Measurements from ENCODE around the gene CFAP20. TPM values are rescaled to one million over a fixed set of nuclear protein-coding genes. Genes with fewer than 3 reads are reported as not detected.

Gene CFAP20
- polyA plus RNA-seq, 3 donors: 13.3 to 39.5 (median 31.5) TPM

DNA sequence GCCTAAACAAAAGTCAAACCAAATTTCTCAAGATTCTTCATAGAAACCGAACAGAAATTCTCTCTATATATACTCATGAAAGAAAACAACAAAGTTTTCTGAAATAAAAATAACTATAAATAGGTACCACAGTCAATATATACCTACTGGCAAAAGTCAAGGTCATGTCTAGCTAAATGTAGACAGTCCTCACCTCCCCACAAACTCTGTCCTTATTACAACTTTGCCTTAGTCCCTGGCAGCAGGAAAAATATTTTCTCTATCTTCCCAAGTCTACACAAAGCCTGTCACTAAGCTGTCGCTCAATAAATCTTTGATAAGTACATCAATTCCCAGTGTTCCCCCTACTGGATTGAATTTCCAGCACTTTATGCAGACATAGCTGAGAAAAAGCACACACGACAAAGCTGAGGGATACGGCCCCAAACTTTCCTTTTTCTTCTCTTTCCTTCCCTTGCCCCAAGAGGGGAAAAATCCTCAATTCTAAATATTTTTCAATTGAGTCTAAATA is 2.7 kb downstream of the CFAP20 start:
- H3K27ac ChIP-seq (ENCODE audit: low read depth, low read length): no peak overlapping the region
- 22 to 51% (median 44%) methylated on average over 4 of the region's 4 CpGs for WGBS, 3 donors

DNA sequence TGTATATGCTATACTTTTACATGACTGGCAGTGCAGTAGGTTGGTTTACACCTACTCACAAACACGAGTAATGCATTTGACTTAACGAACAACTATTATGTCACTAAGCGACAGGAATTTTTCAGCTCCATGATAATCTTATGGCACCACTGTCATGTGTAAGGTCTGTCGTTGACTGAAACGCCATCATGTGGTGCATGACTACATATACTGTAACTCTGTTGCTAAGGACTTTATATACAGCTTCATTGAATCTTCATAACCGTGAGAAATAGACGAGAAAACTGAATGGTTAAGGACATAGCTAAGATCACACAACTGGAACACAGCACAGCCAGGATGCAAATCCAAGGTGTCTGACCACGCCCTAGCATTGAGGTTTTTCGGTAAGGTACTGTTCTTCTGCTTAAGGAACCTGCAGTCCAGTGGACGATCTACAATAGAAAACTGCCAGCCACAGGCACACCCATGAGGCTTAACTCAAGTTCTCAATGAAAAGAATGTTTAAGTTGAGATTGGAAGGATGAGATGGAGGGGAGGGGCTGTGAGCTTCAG is 3.3 kb downstream of the CFAP20 start:
- peak overlapping the region; percentile 46 for H3K27ac ChIP-seq (ENCODE audit: low read depth, low read length)
- WGBS, 3 donors: 47 to 74% (median 60%) methylated on average over 10 of the region's 10 CpGs

DNA sequence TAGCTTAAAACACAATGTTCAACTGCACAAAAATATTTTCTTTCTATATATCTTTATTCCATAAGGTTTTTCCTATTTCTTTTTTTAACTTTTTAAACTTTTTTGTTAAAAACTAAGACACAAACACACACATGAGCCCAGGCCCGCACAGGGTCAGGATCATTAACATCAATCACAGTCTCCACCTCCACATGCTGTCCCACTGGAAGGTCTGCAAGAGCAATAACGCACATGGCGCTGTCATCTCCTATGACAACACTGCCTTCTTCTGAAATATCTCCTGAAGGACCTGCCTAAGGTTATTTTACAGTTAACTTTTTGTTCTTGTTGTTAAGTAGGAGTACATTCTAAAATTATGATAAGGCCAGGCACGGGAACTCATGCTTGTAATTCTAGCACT is 4.1 kb downstream of the CFAP20 start:
- 68 to 76% (median 74%) methylated on average over 4 of the region's 4 CpGs for WGBS, 3 donors
- H3K27ac ChIP-seq (ENCODE audit: low read depth, low read length): no peak overlapping the region

DNA sequence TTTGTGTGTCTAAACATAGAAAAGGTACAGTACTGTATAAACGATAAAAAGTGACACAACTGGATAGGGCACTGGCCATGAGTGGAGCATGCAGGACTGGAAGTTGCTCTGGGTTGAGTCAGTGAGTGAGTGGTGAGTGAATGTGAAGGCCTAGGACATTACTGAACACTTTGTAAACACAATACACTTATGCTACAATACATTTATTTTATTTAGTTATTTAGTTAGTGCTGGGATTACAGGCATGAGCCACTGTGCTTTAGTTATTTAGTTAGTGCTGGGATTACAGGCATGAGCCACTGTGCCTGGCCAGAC is 4.6 kb downstream of the CFAP20 start:
- 9 to 54% (median 34%) methylated on average over 1 of the region's 1 CpG for WGBS, 3 donors
- no peak overlapping the region for H3K27ac ChIP-seq (ENCODE audit: low read depth, low read length)

DNA sequence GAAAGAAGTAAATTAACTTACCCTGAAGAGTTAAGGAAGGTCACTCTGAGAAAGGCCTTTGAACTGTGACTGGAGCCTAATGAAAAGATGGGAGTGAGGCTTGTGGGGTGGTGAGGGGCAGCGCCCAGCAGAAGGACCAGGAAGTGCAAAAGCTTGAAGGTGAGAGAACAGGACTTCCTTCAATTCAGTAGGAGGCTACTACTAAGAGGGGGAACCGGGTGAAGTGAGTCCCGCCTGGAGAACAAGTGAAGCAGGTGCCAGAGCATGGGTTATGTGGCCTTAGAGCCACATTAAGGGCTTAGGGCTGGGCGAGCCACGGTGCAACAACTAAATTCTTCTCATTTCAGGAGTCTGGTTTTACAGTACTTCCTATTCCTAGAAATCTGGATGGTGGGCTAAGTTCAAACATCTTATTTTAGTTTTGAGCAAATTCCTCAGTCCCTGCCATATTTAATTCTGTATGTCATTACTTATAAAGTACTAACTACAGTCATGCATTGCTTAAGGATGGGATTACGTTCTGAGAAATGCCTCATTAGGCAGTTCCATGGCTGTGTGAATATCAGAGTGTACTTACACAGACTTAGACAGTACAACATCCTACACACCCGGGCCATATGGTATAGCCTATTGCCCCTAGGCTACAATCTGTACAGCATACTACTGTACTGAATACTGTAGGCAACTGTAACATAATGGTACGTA is 5.1 kb downstream of the CFAP20 start:
- WGBS, 3 donors: 50 to 56% (median 55%) methylated on average over 8 of the region's 8 CpGs
- no peak overlapping the region for H3K27ac ChIP-seq (ENCODE audit: low read depth, low read length)

DNA sequence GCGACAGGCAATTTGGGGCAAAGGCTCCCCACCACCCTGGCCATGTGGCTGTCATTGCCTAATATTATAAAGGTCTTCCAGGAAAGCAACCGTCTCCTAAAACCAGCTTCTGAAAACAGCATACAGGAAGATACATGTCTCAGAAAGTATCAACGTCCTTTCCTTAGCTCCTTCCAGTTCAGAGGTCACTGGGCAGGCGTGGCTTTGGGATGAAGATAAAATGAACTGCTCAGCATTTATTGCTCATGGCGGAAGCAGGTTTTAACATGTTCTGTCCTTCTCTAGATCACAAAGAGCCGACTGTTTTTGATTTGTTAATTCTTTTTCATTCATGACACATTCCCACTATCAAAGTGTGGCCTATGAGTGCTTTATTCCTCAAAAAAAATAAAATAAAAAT is 8.0 kb downstream of the CFAP20 start:
- 41 to 55% (median 50%) methylated on average over 6 of the region's 6 CpGs for WGBS, 3 donors
- no peak overlapping the region for H3K27ac ChIP-seq (ENCODE audit: low read depth, low read length)

DNA sequence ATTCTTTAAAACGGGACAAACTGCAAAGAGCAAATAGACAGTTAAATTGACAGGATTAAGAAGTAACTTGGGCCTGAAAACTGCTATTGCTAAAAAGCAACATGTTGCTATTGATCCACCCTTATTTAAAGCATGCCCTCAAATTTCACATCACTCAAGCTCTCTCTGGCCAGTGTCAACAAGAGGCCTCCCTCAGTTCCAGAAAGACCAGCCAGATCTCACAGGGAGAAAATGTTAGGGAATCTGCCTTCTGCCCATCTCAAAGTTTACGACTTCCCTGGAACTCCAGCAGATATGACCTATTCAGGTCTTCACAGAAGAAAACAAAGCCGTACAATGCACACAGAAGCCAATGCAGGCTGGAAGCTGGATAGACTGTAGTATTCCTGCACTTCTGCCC is 8.9 kb downstream of the CFAP20 start:
- 42 to 68% (median 60%) methylated on average over 3 of the region's 3 CpGs for WGBS, 3 donors
- H3K27ac ChIP-seq (ENCODE audit: low read depth, low read length): no peak overlapping the region

DNA sequence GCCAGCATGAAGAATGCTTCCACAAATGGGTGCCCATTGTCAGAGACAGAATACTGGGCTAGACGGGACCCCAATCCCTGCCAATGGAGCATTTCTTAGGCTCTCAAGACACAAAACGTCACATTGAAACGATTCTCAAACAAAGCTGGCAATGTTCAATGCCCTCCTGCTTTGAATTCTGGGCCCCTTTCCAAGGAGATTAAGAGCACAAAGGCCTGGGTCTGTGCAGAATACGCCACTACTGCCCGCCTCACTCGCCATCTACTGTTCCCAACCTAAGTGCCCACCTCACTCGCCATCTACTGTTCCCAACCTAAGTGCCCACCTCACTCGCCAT is 9.7 kb downstream of the CFAP20 start:
- no peak overlapping the region for H3K27ac ChIP-seq (ENCODE audit: low read depth, low read length)
- WGBS, 3 donors: 33 to 77% (median 68%) methylated on average over 7 to 8 of the region's 8 CpGs

DNA sequence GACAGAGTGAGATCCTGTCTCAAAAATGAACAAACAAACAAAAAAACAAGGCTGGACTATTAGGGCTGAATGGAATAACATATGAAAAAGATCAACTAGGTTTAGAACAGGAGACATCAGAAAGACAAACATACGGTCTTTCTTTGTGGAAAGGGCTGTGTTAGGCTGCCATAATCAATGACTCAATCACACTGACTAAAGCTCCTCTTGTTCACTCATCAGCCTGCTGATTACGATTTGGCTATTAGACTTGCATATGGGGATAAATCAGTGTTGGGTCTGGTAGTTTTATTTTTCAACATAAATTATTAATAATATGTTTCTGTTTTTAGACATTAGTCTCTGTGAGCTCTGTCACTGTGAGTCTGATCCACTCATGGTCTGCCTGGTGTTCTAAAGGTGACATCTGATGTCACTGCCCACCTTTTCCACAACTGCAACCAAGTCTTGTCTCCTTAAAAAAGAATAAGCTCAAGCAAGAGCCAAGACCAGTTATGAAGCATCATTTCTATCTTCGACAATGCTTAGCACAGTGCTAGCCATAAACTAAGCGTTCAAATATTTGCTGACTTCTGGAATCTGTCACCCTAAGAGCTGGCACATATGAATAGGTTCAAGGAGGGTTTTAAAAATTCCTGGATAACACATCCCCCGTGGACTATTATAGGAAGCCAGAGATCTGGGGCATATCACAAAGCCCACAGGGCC is 10.2 kb downstream of the CFAP20 start:
- no peak overlapping the region for H3K27ac ChIP-seq (ENCODE audit: low read depth, low read length)
- 39 to 66% (median 58%) methylated on average over 5 of the region's 5 CpGs for WGBS, 3 donors

DNA sequence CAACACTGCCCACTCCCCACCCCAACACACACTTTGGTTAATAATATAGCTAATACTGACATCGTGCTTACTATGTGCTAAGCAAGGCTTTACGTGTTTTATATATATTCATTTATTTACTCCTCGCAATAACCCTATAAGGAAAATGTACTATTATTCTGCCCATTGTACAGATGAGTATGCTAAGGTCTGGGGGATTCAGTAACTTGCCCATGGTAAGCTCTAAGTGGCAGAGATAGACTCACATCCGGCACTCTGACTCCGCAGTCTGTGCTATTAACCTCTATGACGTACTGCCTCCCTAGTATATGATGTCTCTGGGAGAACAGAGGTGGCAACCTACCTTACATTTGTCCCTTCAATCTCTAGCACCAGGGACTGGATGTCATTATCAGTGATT is 12.7 kb downstream of the CFAP20 start:
- 91 to 97% (median 95%) methylated on average over 6 of the region's 6 CpGs for WGBS, 3 donors

DNA sequence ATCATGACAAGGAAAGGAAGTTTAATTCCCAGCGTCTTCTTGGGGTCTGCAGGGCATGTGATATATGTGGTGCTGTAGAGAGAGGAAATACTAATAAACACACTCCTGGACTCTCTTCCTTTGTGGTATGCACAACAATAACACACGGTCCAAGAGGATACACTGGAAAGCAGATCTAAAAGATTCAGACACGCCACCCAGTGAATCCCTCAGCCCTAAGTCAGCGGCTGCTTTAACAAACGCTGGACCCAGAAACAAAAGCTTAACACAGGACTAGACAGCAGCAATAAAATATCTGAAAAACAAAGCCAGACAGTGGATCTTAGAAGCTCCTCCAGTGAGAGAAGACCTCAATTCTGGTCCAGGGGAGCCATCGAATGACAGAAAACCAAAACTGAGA is 13.1 kb downstream of the CFAP20 start:
- no peak overlapping the region for H3K27ac ChIP-seq (ENCODE audit: low read depth, low read length)
- 64 to 78% (median 70%) methylated on average over 6 of the region's 6 CpGs for WGBS, 3 donors

More for the DNA sequence above, 12.7 kb downstream of the CFAP20 start:
- H3K27ac ChIP-seq (ENCODE audit: low read depth, low read length): no peak overlapping the region

DNA sequence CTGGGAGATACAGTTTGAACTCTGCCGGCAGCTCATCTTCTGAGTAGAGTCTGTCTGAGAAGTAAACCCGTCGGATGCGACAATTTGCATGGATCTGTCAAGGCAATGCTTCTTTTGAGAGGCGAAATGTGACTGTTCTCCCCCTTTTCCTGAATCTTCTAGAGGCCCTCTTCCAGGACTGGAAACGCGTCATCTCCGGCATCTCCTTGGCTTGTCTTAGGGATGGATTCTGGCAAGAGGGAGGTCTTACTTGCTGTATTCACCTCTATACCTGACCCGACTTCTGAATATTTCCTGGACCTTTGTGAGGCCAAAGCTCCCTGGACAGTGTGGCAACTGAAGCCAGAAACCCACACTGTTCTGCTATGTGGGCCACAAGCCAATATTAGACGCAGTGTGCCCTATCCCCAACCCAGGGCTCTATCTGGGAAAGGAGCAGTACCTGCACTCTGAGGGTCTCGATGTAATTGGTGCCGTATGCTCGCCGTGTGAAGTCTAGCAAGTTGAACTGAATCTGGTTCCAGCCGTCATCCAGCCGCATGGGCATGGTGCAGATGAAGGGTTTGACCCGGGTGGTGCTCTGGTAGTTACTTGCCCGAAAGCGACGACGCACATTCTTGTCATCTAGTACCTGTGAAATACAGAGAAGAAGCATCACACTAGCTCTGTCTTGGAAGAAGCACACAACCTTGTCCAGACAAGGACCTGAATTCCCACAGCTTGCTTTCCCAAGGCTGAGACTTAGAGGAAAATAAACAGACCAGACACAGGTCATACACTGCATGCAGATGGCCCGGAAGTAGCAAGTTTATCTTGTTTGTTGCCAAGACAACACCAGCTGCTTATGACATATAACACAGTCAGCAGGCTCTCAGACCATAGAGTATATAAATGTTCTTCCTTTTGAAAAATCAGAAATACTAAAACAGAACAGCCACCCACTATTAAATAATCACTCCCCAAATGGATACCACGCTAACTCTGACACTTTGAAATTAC is 14.1 kb downstream of the CFAP20 start:
- 77 to 85% (median 79%) methylated on average over 23 of the region's 23 CpGs for WGBS, 3 donors
- H3K27ac ChIP-seq (ENCODE audit: low read depth, low read length): no peak overlapping the region

DNA sequence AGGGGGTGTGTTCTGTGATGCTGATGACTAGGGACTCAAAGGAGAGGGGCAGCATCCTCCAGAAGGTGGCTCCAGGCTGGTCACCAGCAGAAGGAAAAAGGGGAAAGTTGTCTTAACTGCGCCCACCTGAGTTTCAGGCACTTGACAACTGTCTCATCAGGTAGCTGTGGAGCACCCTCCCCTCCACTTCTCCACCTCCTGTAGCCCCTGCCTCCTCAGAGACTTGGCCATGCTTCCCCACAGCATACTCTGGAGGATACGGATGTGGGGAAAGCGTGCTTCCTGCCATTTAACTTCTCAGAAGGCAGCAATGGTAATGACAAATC is 17.9 kb downstream of the CFAP20 start:
- 69 to 78% (median 71%) methylated on average over 3 of the region's 3 CpGs for WGBS, 3 donors
- H3K27ac ChIP-seq (ENCODE audit: low read depth, low read length): no peak overlapping the region

DNA sequence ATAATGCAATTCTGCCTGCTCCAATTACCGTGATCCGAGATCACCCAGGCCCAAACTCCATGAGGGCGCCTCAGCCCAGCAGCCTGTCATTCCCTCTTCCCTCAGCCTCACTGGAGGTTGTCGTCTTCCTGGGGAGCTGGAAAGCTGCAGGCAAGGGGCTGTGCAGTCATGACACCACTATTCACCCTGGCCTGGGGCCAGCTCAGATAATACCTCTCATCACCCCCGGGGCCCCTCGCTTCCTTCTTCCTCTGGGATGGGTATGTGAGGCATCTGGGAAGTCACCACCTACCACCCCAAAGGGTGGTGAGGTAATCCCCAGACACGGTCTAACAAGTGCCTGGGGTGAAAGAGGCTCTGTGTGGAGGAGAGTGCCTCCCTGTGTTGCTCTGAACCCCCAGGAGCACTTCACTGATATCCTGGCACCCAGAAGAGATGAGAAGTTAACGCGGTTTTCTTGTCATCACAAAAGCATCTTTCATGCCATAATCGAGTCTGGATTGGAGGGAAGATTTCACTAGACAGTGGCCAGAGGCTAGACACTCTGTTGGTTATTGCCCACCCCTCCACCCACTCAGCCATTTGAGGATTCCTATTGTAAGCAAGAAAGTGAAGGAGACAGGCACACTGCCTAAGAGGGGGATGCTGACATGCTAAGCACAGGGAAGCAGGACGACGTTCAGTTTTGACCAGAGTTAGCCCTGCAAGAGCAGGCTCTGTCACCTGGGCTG is 18.4 kb downstream of the CFAP20 start:
- no peak overlapping the region for H3K27ac ChIP-seq (ENCODE audit: low read depth, low read length)
- WGBS, 3 donors: 53 to 54% (median 53%) methylated on average over 12 of the region's 12 CpGs

DNA sequence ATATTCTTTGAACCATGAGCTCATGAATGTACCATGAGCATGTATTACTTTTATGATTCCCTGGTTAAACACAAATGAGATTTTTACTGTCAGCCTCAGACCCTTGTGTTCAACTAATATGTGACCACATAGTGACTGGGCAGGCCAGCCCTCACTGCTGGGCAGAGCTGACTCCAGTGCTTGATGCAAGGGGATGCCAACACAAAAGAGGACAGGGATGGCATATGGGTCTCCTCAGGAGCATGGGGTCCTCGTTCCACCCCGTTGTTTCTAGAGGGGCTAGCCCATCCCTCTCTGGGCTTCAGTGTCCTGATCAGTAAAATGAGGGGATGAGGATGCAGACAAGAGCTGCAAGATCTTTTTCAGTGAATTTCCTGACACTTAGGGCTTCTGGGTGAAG is 19.3 kb downstream of the CFAP20 start:
- H3K27ac ChIP-seq (ENCODE audit: low read depth, low read length): no peak overlapping the region
- WGBS, 3 donors: 75 to 89% (median 87%) methylated on average over 2 of the region's 2 CpGs

DNA sequence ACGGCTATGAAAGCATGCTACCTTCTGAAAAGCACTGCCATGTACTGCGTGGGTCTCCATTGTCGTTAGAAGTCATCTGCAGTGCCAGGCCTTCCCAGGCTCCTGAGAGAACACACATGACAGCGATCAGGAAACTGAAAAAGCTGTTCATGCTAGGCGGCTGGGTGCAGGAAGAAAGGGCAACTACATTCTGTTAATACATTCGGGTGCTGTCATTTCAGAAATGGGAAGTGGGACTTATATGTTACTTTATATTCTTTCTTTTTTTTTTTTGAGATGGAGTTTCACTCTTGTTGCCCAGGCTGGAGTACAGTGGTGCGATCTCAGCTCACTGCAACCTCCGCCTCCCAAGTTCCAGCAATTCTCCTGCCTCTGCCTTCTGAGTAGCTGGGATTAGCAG is 19.9 kb downstream of the CFAP20 start:
- H3K27ac ChIP-seq (ENCODE audit: low read depth, low read length): no peak overlapping the region
- WGBS, 3 donors: 54 to 88% (median 60%) methylated on average over 8 of the region's 8 CpGs

DNA sequence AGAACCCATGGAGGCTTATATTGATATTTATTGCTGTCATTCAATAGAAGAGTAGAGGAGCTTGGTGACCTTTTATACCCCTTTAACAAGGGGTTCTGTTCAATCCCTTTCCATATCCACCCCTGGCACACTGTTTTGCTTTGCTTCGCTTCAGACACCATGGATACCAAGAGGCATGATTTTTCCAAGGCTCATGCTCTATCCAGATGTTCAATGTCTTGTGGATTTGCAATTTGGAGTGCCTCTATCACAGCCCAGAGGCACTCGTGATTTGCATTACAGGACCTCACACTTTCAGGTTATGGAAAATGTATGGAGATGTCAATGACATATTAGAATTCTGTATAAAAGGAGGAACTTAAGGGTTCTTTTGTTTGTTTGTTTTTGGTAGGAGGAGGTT is 21.5 kb downstream of the CFAP20 start:
- 77 to 89% (median 83%) methylated on average over 2 of the region's 2 CpGs for WGBS, 3 donors
- no peak overlapping the region for H3K27ac ChIP-seq (ENCODE audit: low read depth, low read length)

DNA sequence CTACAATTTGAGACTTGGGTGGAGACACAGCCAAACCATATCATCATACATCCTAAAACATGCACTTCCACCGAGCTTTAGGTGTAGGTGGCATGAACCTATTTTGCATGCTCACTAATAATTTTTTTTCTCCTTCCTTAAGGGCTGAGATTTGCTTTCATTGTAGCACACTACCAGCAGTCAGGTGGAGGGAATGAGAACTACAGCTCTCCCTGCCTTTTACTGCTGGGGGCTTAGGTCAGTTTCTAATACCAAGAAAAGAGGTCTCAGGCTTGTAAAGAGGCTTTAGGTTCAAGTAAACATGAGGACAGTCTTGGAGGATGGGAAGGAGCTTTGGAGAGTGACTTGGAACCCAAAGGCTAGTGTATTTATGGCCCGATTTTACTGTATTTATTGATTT is 22.0 kb downstream of the CFAP20 start:
- H3K27ac ChIP-seq (ENCODE audit: low read depth, low read length): no peak overlapping the region
- 57 to 76% (median 73%) methylated on average over 2 of the region's 2 CpGs for WGBS, 3 donors
